H9 (cell line): ENCODE measurements around the gene SREBF2. TPM values are rescaled to one million over a fixed set of nuclear protein-coding genes. Genes with fewer than 3 reads are reported as not detected.
A peak's percentile ranks its signal among the peaks of the same experiment; 100 is the strongest.

Experiments
- DNase-seq: peaks from one replicate; pipeline ENCODE4 v3.0.0-alpha.2; 2017
- H2AFZ ChIP-seq: one replicate; pipeline ENCODE4 v1.6.1; 2013; ENCODE audit warnings: mild to moderate bottlenecking, low read length, control low read depth, moderate library complexity
- H2AK5ac ChIP-seq: 2 replicates; pipeline ENCODE4 v1.6.1; 2013; ENCODE audit warnings: low read length, control low read depth, mixed read lengths; ENCODE audit not compliant: insufficient read length
- H2BK120ac ChIP-seq: one replicate; pipeline ENCODE4 v1.6.1; 2013; ENCODE audit warnings: low read depth, mild to moderate bottlenecking, low read length, control low read depth, inconsistent platforms; ENCODE audit not compliant: poor library complexity, severe bottlenecking
- H2BK12ac ChIP-seq: 2 replicates; pipeline ENCODE4 v1.6.1; 2013; ENCODE audit warnings: low read length, control low read depth, mixed read lengths, low read depth; ENCODE audit not compliant: insufficient read length
- H2BK15ac ChIP-seq: 2 replicates; pipeline ENCODE4 v1.6.1; 2013; ENCODE audit warnings: low read depth, low read length, control low read depth
- H2BK20ac ChIP-seq: one replicate; pipeline ENCODE4 v1.6.1; 2013; ENCODE audit warnings: low read depth, mild to moderate bottlenecking, low read length, control low read depth, inconsistent platforms; ENCODE audit not compliant: poor library complexity, severe bottlenecking
- H2BK5ac ChIP-seq: 2 replicates; pipeline ENCODE4 v1.6.1; 2013; ENCODE audit warnings: low read length, control low read depth, mixed read lengths; ENCODE audit not compliant: insufficient read length
- H3K14ac ChIP-seq: 2 replicates; pipeline ENCODE4 v1.6.1; 2013; ENCODE audit warnings: low read length, control low read depth; ENCODE audit not compliant: insufficient read depth
- H3K18ac ChIP-seq: 2 replicates; pipeline ENCODE4 v1.6.1; 2013; ENCODE audit warnings: low read depth, mild to moderate bottlenecking, mixed read lengths, low read length, control low read depth; ENCODE audit not compliant: insufficient read length
- H3K23ac ChIP-seq: 2 replicates; pipeline ENCODE4 v1.6.1; 2013; ENCODE audit warnings: low read length, control low read depth, mixed read lengths, low read depth; ENCODE audit not compliant: insufficient read length
- H3K23me2 ChIP-seq: 2 replicates; pipeline ENCODE4 v1.6.1; 2013; ENCODE audit warnings: low read depth, mild to moderate bottlenecking, mixed read lengths, low read length, control low read depth; ENCODE audit not compliant: insufficient read length, poor library complexity, severe bottlenecking
- H3K27ac ChIP-seq: 2 replicates; pipeline ENCODE4 v1.5.1; 2013; ENCODE audit warnings: low read length, control low read depth, mixed read lengths, low read depth; ENCODE audit not compliant: insufficient read length
- H3K27me3 ChIP-seq: 2 replicates; pipeline ENCODE4 v1.6.1; 2013; ENCODE audit warnings: low read length, control low read depth, inconsistent platforms; ENCODE audit not compliant: insufficient read depth
- H3K4ac ChIP-seq: 2 replicates; pipeline ENCODE4 v1.6.1; 2013; ENCODE audit warnings: low read depth, mild to moderate bottlenecking, control low read depth, inconsistent platforms, low read length, moderate library complexity
- H3K4me1 ChIP-seq: 2 replicates; pipeline ENCODE4 v1.6.1; 2013; ENCODE audit warnings: low read length, control low read depth, inconsistent platforms; ENCODE audit not compliant: insufficient read depth
- H3K4me2 ChIP-seq: 2 replicates; pipeline ENCODE4 v1.6.1; 2013; ENCODE audit warnings: low read length, control low read depth, mixed read lengths; ENCODE audit not compliant: insufficient read length, insufficient read depth
- H3K56ac ChIP-seq: 2 replicates; pipeline ENCODE4 v1.6.1; 2013; ENCODE audit warnings: low read depth, mild to moderate bottlenecking, mixed read lengths, low read length, control low read depth; ENCODE audit not compliant: insufficient read length
- H3K79me1 ChIP-seq: 2 replicates; pipeline ENCODE4 v1.6.1; 2013; ENCODE audit warnings: low read depth, mild to moderate bottlenecking, moderate library complexity, low read length, control low read depth, inconsistent platforms; ENCODE audit not compliant: insufficient read depth, poor library complexity, severe bottlenecking
- H3K79me2 ChIP-seq: 2 replicates; pipeline ENCODE4 v1.6.1; 2013; ENCODE audit warnings: low read length, control low read depth, inconsistent platforms; ENCODE audit not compliant: insufficient read depth
- H3K9ac ChIP-seq: 2 replicates; pipeline ENCODE4 v1.6.1; 2013; ENCODE audit warnings: low read length, control low read depth, mixed read lengths; ENCODE audit not compliant: insufficient read length; ENCODE audit errors: extremely low read depth
- H3K9me3 ChIP-seq: one replicate; pipeline ENCODE4 v1.6.1; 2013; ENCODE audit warnings: low read depth, low read length, inconsistent platforms; ENCODE audit not compliant: control insufficient read depth
- H3T11ph ChIP-seq: one replicate; pipeline ENCODE4 v1.6.1; 2013; ENCODE audit warnings: mild to moderate bottlenecking, low read length, control low read depth, inconsistent platforms
- H4K20me1 ChIP-seq: one replicate; pipeline ENCODE4 v1.6.1; 2013; ENCODE audit not compliant: control insufficient read depth, insufficient read length, insufficient read depth
- H4K5ac ChIP-seq: 2 replicates; pipeline ENCODE4 v1.6.1; 2013; ENCODE audit warnings: low read depth, mild to moderate bottlenecking, mixed read lengths, low read length, control low read depth; ENCODE audit not compliant: insufficient read length
- H4K8ac ChIP-seq: replicated peaks from 2 replicates; pipeline ENCODE4 v1.6.1; 2013; ENCODE audit warnings: low read length, control low read depth, mixed read lengths, low read depth; ENCODE audit not compliant: insufficient read length
- H4K91ac ChIP-seq: 2 replicates; pipeline ENCODE4 v1.6.1; 2013; ENCODE audit warnings: low read depth, mild to moderate bottlenecking, moderate library complexity, mixed read lengths, low read length, control low read depth; ENCODE audit not compliant: insufficient read length
- H3K27ac Mint-ChIP-seq, 3 experiments: 2 replicates in 2 of 3; 3 replicates in 1 of 3; pipeline ENCODE4 v1.8.0; 2020 to 2021; ENCODE audit warnings: mixed read lengths in 3 of 3, mild to moderate bottlenecking in 1 of 3, moderate library complexity in 1 of 3
- H3K27me3 Mint-ChIP-seq: 2 replicates; pipeline ENCODE4 v1.8.0; 2021; ENCODE audit warnings: low read depth, mild to moderate bottlenecking, moderate library complexity, mixed read lengths
- H3K36me3 Mint-ChIP-seq, 3 experiments: 2 replicates in 2 of 3; 3 replicates in 1 of 3; pipeline ENCODE4 v1.8.0; 2020 to 2021; ENCODE audit warnings: low read depth in 3 of 3, mixed read lengths in 3 of 3; ENCODE audit not compliant: insufficient read depth in 1 of 3
- H3K4me1 Mint-ChIP-seq, 2 experiments: 2 replicates each; pipeline ENCODE4 v1.8.0; 2020; ENCODE audit warnings: mixed read lengths in 2 of 2
- H3K4me3 Mint-ChIP-seq, 2 experiments: 2 replicates in 1 of 2; 3 replicates in 1 of 2; pipeline ENCODE4 v1.8.0; 2020 to 2021; ENCODE audit warnings: mild to moderate bottlenecking in 2 of 2, mixed read lengths in 2 of 2, moderate library complexity in 1 of 2
- H3K9me3 Mint-ChIP-seq, 2 experiments: 2 replicates in 1 of 2; 3 replicates in 1 of 2; pipeline ENCODE4 v1.8.0; 2020; ENCODE audit warnings: mild to moderate bottlenecking in 2 of 2, mixed read lengths in 2 of 2, moderate library complexity in 1 of 2
- WGBS: extraction: QIAGEN DNeasy Blood & Tissue Kit; methylation state at CpG from one replicate; pipeline ENCODE4 v1.1.7; 2013; ENCODE audit warnings: missing lambda C conversion rate, low lambda C conversion rate, mixed read lengths; ENCODE audit not compliant: insufficient read length; ENCODE audit errors: extremely low coverage; 5-methylcytosine and 5-hydroxymethylcytosine counted together
- total RNA-seq: library from RNA; stranded (reverse); gene quantifications from 2 replicates; pipeline ENCODE4 v1.2.1, GENCODE V29; 2021
- TF ChIP-seq, protein P1 (sequence below): fragments of 200-600 bp; sonication (generic); conservative IDR thresholded peaks from 3 replicates; pipeline ENCODE4 v1.8.0; 2021; ENCODE audit warnings: antibody characterized with exemption, mild to moderate bottlenecking

Gene SREBF2
- total RNA-seq, 1 experiment from 2014 or later, result 146 TPM

- Mint-ChIP-seq H3K4me3 (peak overlapping the region in 1 of 2 experiments; percentile 40; a peak in 2 of 5 replicates), H3K36me3 (peaks cover 1 to 3% (median 2%) of the 10 kb centered on the region in 3 experiments; a peak in 4 of 7 replicates), H3K4me1 (peaks cover 15 to 32% of the 10 kb centered on the region in 2 experiments), H3K27me3 (peaks cover 80% of the 10 kb centered on the region), H3K27ac (no peak overlapping the region), H3K9me3 (no peaks in the 10 kb centered on the region; a peak in 2 of 5 replicates)
- Histone ChIP-seq H3K18ac (no peak overlapping the region), H3K4ac (no peak overlapping the region), H3K27me3 (peaks cover 57% of the 10 kb centered on the region), H4K5ac (no peak overlapping the region), H2AK5ac (no peak overlapping the region), H3K79me2 (no peaks in the 10 kb centered on the region), H3K79me1 (no peaks in the 10 kb centered on the region), H2BK12ac (no peak overlapping the region), H4K91ac (no peak overlapping the region), H3K9me3 (no peaks in the 10 kb centered on the region), H3K56ac (no peak overlapping the region), H3T11ph (no peak overlapping the region), H2AFZ (no peak overlapping the region), H3K14ac (no peak overlapping the region), H2BK120ac (no peak overlapping the region), H3K27ac (no peak overlapping the region), H4K8ac (no peak overlapping the region), H3K4me1 (peaks cover 2% of the 10 kb centered on the region; the same call in 1 of the 2 replicates), H4K20me1 (no peaks in the 10 kb centered on the region), H2BK20ac (no peak overlapping the region), H2BK15ac (no peak overlapping the region), H3K4me2 (no peak overlapping the region), H3K9ac (no peak overlapping the region), H2BK5ac (no peak overlapping the region), H3K23ac (no peak overlapping the region), H3K23me2 (peaks cover 6% of the 10 kb centered on the region)
- TF ChIP-seq, protein P1, sequence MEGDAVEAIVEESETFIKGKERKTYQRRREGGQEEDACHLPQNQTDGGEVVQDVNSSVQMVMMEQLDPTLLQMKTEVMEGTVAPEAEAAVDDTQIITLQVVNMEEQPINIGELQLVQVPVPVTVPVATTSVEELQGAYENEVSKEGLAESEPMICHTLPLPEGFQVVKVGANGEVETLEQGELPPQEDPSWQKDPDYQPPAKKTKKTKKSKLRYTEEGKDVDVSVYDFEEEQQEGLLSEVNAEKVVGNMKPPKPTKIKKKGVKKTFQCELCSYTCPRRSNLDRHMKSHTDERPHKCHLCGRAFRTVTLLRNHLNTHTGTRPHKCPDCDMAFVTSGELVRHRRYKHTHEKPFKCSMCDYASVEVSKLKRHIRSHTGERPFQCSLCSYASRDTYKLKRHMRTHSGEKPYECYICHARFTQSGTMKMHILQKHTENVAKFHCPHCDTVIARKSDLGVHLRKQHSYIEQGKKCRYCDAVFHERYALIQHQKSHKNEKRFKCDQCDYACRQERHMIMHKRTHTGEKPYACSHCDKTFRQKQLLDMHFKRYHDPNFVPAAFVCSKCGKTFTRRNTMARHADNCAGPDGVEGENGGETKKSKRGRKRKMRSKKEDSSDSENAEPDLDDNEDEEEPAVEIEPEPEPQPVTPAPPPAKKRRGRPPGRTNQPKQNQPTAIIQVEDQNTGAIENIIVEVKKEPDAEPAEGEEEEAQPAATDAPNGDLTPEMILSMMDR, result no peak
- DNase-seq, result peak; percentile 26
- no CpG with 5 or more reads among the region's 9 CpGs for WGBS
Measured at GRCh38 chr22:41912338-41913039, 79.6 kb downstream of the SREBF2 start.
